ENCODE results near the gene GPR45.

GPR45 gene

GRCh38 chr2:105279126-105279525, 37.6 kb downstream of the GPR45 start:
- H3K27ac Mint-ChIP-seq: no peak overlapping the region

GRCh38 chr2:105280281-105280680, 38.7 kb downstream of the GPR45 start:
- Mint-ChIP-seq H3K4me3 (no peak overlapping the region), H3K36me3 (ENCODE audit: low read depth) (peaks cover 42% of the 10 kb centered on the region), H3K9me3 (no peaks in the 10 kb centered on the region), H3K4me1 (no peaks in the 10 kb centered on the region), H3K27me3 (ENCODE audit: low read depth) (no peaks in the 10 kb centered on the region), H3K27ac (no peak overlapping the region)
- TF ChIP-seq CTCF (IDR thresholded peaks at IDR 0.05; ENCODE audit: unreplicated experiment in 3 of 3): no peak

More at GRCh38 chr2:105279126-105279525, 37.6 kb downstream of the GPR45 start:
- Mint-ChIP-seq H3K36me3 (ENCODE audit: low read depth) (peaks cover 39% of the 10 kb centered on the region), H3K4me1 (peaks cover 4% of the 10 kb centered on the region), H3K4me3 (no peak overlapping the region), H3K9me3 (no peaks in the 10 kb centered on the region), H3K27me3 (ENCODE audit: low read depth) (no peaks in the 10 kb centered on the region)
- TF ChIP-seq CTCF (IDR thresholded peaks at IDR 0.05; ENCODE audit: unreplicated experiment in 3 of 3): no peak

- Mint-ChIP-seq H3K27ac (no peak overlapping the region), H3K36me3 (ENCODE audit: low read depth) (peaks cover 27% of the 10 kb centered on the region), H3K4me3 (no peak overlapping the region), H3K9me3 (no peaks in the 10 kb centered on the region), H3K4me1 (peaks cover 7% of the 10 kb centered on the region), H3K27me3 (ENCODE audit: low read depth) (no peaks in the 10 kb centered on the region)
- TF ChIP-seq CTCF (IDR thresholded peaks at IDR 0.05; ENCODE audit: unreplicated experiment in 3 of 3): no peak
These were observed 42.0 kb downstream of the GPR45 start for GRCh38 chr2:105283532-105283931.

- peak; percentile 30 to 40 (median 31) for TF ChIP-seq CTCF (IDR thresholded peaks at IDR 0.05; ENCODE audit: unreplicated experiment in 3 of 3)
- H3K4me3 Mint-ChIP-seq: no peak overlapping the region
- H3K27ac Mint-ChIP-seq: no peak overlapping the region
- H3K27me3 Mint-ChIP-seq (ENCODE audit: low read depth): no peaks in the 10 kb centered on the region
- no peaks in the 10 kb centered on the region for H3K9me3 Mint-ChIP-seq
- H3K4me1 Mint-ChIP-seq: peaks cover 27% of the 10 kb centered on the region
- peaks cover 25% of the 10 kb centered on the region for H3K36me3 Mint-ChIP-seq (ENCODE audit: low read depth)
These were observed 46.1 kb downstream of the GPR45 start for GRCh38 chr2:105287692-105288091.

- no peak overlapping the region for H3K4me3 Mint-ChIP-seq
- H3K36me3 Mint-ChIP-seq (ENCODE audit: low read depth): peaks cover 25% of the 10 kb centered on the region
- no peaks in the 10 kb centered on the region for H3K27me3 Mint-ChIP-seq (ENCODE audit: low read depth)
- TF ChIP-seq CTCF (IDR thresholded peaks at IDR 0.05; ENCODE audit: unreplicated experiment in 3 of 3): no peak
- no peaks in the 10 kb centered on the region for H3K9me3 Mint-ChIP-seq
- peaks cover 32% of the 10 kb centered on the region for H3K4me1 Mint-ChIP-seq
- no peak overlapping the region for H3K27ac Mint-ChIP-seq
These were observed 46.6 kb downstream of the GPR45 start for GRCh38 chr2:105288133-105288532.

- Mint-ChIP-seq H3K4me1 (peaks cover 52% of the 10 kb centered on the region), H3K9me3 (no peaks in the 10 kb centered on the region), H3K27me3 (ENCODE audit: low read depth) (no peaks in the 10 kb centered on the region), H3K4me3 (no peak overlapping the region), H3K27ac (peak overlapping the region in 1 of 3 experiments; percentile 6), H3K36me3 (ENCODE audit: low read depth) (peaks cover 23% of the 10 kb centered on the region)
- TF ChIP-seq CTCF (IDR thresholded peaks at IDR 0.05; ENCODE audit: unreplicated experiment in 3 of 3): no peak
These were observed 49.6 kb downstream of the GPR45 start for GRCh38 chr2:105290981-105291660.

Data from nephron (organoid).